Jurkat, Clone E6-1 (cell line): Measurements from ENCODE around the gene GCG.

Experiments
- DNase-seq: peaks from one replicate; pipeline ENCODE4 v3.0.0-alpha.2; 2011; ENCODE audit warnings: low read depth, low spot score
- H3K4me3 ChIP-seq: 2 replicates; pipeline ENCODE4 v1.5.1; 2011; ENCODE audit warnings: mild to moderate bottlenecking, low read length, control low read depth, moderate library complexity

The GCG gene

DNA sequence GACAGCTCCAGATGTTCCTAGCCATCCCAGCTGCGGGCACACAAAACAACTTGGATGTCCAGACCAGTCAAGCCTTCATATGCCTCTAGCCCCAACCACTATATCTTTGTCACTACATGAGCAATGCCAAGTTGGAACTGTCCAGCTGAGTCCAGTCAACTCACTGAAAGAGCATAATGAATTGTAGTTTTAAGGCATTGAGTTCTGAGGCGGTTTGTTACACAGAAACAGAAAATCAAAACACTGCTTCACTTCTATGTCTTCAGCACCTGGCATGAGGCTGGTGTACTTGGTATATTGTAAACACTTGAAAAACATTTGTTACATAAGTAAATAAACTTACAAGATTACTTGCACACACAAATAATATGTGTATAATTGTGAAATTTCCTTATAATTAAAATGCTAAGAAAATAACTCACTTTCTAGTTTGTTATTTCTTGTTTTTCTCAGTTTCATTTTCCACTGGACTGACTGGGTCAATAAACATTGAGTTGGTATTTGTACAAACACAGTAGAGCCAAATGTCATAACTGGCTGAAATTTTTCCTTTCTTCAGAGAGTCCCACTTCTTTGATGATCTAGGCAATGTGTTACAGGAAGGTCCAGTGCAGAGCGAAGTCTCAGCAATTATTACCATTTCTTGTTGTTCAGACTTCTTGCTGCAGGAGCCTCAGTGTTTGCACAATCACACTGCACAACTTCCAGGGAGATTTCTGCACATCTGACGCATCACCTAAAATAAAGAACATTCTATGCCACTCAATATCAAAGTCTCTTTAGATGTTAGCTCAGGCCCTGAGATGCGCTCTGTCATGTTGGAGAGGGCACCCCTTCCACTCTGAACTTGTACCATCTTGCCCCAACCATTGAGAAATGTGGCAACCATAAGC is 39.8 kb downstream of the GCG start:
- no peak for DNase-seq
- H3K4me3 ChIP-seq = no peak overlapping the region

DNA sequence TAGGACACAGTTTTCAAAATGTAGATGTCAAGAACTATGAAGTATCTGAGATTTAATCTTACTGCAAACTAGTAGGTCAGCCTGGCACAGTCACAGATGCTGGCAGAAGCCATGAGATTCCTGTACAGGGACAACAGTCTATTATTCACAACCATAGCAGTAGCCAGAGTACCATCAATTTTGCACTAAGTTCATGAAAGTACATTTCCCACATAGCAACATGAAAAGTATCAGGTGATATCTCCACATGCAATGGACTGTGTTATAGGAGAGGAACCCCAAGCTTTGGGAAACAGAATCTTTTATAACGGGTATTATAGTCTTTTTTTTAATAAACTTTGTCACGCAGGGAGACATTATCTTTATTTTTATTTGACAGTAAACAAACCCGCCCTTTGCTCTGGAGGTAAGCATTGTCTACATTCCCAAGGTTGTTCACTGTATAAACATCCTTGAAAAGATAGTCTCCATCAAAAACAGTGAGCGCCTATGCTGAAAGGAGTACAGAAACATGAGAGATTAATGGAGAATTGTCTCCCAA is 44.6 kb downstream of the GCG start:
- no peak overlapping the region for H3K4me3 ChIP-seq
- DNase-seq = no peak

DNA sequence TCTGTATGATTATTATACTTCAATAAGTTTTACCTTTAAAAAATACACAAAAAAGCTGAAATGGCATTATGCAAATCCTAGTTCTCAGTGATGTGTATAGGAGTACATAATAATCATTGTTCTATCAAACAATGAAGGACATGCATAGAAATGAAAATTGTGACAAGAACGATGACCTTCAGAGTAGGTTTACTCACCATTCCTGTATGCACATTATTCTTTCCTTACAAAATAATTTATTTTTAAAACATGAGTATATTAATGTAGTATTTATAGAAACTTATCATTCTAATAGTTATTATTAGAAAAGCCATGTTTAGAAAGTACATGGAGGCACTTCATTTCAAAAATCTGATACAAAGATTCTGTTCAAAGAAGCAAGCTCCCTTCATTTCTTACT is 45.3 kb downstream of the GCG start:
- no peak overlapping the region for H3K4me3 ChIP-seq
- DNase-seq = no peak

DNA sequence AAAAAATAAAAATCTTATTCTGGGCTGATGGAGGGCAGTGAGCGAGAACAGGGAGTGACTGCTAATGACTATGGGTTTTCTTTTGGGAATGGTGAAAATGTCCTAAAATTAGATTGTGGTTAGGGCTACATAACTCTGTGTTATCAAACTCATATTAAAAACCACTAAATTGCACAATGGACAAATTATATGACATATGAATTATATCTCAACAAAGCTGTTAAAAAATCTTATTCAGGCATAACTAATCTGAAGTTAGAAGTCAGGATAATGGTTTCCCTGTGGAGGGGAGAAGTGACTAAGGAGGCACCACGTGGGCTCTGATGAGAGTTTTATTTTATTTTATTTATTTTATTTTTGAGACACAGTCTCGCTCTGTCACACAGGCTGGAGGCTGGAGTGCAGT is 45.9 kb downstream of the GCG start:
- no peak for DNase-seq
- H3K4me3 ChIP-seq = no peak overlapping the region

DNA sequence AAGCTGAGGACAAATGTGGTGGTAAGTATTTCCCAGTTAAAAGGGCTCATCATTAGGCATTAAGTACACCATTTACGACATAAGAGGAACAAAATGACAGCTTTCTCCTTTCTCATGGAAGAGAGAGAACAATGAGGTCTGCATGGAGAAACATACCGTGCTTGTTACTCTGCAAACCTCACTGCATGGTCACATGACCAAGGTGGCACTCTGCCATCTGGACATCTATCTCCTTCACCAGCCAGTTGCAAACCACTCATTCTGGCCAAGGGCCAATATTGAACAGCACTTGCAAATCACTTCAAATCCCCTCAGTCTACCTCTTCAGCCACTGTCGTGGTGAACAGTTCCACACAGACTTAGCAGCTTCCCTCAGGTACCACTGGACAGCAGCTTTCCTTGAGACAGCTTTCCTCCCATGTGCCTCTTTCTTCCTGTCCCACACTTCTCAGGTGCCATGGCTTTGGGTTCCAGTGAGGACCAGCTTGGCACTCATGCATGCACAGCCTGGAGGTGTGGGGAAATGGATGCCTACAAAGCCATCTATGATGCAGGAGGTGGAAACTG is 48.5 kb downstream of the GCG start:
- no peak overlapping the region for H3K4me3 ChIP-seq
- no peak for DNase-seq

DNA sequence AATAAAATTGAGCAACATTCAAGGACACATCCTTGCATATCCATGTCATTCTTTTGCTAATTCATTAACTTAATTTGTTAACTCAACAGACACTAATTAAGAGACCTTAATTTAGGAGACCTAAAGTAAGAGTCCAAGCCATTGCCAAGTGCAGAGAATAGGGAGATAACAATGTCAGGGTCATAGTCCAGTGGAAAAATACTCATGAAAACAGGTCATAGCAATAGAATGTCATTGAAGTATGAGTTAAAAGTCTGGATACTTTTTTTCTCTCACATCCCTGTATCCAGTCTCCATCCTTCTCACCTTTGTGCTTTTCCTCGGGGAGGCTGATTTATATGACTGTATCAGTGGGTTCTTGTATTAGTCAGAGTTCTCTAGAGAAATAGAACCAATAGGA is 51.5 kb downstream of the GCG start:
- H3K4me3 ChIP-seq = no peak overlapping the region
- DNase-seq = no peak

DNA sequence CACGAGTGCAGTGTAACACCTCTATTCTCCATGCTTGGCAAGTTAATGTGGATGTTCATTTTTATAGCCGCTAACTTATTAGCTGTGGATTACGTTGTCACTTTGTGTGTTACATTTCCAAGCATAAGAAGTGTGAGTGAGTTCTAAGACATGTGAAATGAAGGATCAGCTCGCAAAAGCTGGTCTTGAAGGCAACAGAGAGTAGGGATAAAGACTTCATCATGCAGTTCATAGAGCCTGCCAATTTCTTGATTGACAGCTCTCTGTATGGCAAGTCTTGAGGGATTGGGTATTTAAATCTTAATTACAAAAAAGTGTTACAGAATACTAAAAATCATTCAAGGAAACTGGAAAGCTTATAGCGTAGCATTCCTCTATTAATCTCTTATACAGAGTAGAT is 52.2 kb downstream of the GCG start:
- no peak for DNase-seq

More for the DNA sequence above, 52.2 kb downstream of the GCG start:
- H3K4me3 ChIP-seq = no peak overlapping the region
